Measurements from ENCODE around the gene DCAF11.

Gene DCAF11

GRCh38 chr14:24122898-24123297, 8.3 kb downstream of the DCAF11 start:
- no peak for DNase-seq

- DNase-seq = no peak
These were observed 9.1 kb downstream of the DCAF11 start for GRCh38 chr14:24123424-24124417.

- DNase-seq = no peak
These were observed 12.4 kb downstream of the DCAF11 start for GRCh38 chr14:24126939-24127338.

GRCh38 chr14:24127673-24128072, 13.1 kb downstream of the DCAF11 start:
- DNase-seq = no peak

GRCh38 chr14:24129410-24129998, 14.9 kb downstream of the DCAF11 start:
- DNase-seq = no peak

- DNase-seq = no peak
These were observed 15.8 kb downstream of the DCAF11 start, which contains the start of gene FITM1 for GRCh38 chr14:24130380-24130716. TSS of gene FITM1 (plus strand) at chr14:24130659. CDS start at chr14:24131564, 905 bp downstream.

GRCh38 chr14:24130717-24131548, 16.4 kb downstream of the DCAF11 start:
- peak; percentile 10 for DNase-seq

GRCh38 chr14:24131549-24131966, 17.0 kb downstream of the DCAF11 start:
- no peak for DNase-seq

- DNase-seq = no peak
These were observed 17.6 kb downstream of the DCAF11 start for GRCh38 chr14:24132061-24132685.

GRCh38 chr14:24132976-24133375, 18.4 kb downstream of the DCAF11 start:
- no peak for DNase-seq

- no peak for DNase-seq
These were observed 19.2 kb downstream of the DCAF11 start for GRCh38 chr14:24133735-24134134.

GRCh38 chr14:24135584-24135833, 20.9 kb downstream of the DCAF11 start:
- DNase-seq = no peak

- DNase-seq = peak; percentile 94
These were observed 21.5 kb downstream of the DCAF11 start, which contains the start of gene PSME1 for GRCh38 chr14:24135834-24136683. TSS of gene PSME1 (plus strand) at chr14:24136194. CDS start at chr14:24136263, 69 bp downstream.

- DNase-seq = peak; percentile 28
These were observed 22.3 kb downstream of the DCAF11 start for GRCh38 chr14:24136684-24137528.

- DNase-seq = no peak
These were observed 23.2 kb downstream of the DCAF11 start for GRCh38 chr14:24137529-24138395.

GRCh38 chr14:24138396-24139271, 24.1 kb downstream of the DCAF11 start:
- DNase-seq = no peak

- no peak for DNase-seq
These were observed 24.8 kb downstream of the DCAF11 start for GRCh38 chr14:24139272-24139934.
